ENCODE data around the gene ZNF155.

DNA sequence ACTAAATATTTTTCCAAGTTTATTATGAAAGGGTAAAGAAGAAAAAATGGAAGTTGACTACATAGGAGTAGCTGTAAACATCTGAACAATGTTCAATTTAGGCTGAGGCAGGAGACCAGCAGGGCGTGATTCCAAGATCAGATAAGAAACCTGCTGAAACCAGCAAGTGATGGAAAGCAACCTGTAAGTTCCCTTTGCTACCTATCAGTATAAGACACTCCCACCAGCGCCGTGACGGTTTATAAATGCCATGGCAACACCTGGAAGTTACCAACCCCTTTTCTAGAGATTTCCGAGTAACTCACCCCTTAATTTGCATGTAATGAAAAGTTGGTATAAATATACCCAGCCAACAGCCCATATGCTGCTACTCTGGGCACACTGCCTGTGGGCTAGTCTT is 47.8 kb upstream of the ZNF155 start:
- TF ChIP-seq, protein P1, sequence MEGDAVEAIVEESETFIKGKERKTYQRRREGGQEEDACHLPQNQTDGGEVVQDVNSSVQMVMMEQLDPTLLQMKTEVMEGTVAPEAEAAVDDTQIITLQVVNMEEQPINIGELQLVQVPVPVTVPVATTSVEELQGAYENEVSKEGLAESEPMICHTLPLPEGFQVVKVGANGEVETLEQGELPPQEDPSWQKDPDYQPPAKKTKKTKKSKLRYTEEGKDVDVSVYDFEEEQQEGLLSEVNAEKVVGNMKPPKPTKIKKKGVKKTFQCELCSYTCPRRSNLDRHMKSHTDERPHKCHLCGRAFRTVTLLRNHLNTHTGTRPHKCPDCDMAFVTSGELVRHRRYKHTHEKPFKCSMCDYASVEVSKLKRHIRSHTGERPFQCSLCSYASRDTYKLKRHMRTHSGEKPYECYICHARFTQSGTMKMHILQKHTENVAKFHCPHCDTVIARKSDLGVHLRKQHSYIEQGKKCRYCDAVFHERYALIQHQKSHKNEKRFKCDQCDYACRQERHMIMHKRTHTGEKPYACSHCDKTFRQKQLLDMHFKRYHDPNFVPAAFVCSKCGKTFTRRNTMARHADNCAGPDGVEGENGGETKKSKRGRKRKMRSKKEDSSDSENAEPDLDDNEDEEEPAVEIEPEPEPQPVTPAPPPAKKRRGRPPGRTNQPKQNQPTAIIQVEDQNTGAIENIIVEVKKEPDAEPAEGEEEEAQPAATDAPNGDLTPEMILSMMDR (IDR thresholded peaks at IDR 0.05): no peak
- TF ChIP-seq POLR2A (IDR thresholded peaks at IDR 0.05): no peak

All from testis (tissue), 2 donors.